ENCODE data around the gene ITPR2. TPM values are rescaled to one million over a fixed set of nuclear protein-coding genes. Genes with fewer than 3 reads are reported as not detected.

Gene ITPR2
- total and polyA plus RNA-seq, 2 of the 13 experiments (the other 11 are each of a cell fraction or from before 2014, with no cell fraction given), result 31.9 to 81.9 TPM

- in situ Hi-C loops (cut with HindIII; ENCODE audit: extremely low pct_ligation_motif_present, low pct_unique_long_range_greater_than_20kb), result no loop called here
- CTCF ChIA-PET (ENCODE audit: low intra/inter-chr PET ratio, low total read pairs), result no interaction called here
- ATAC-seq, result no peak
These were observed 359.7 kb downstream of the ITPR2 start for GRCh38 chr12:26473291-26473690.

GRCh38 chr12:26471560-26471959 lies 361.4 kb downstream of the ITPR2 start:
- no peak overlapping the region for H2AFZ ChIP-seq (ENCODE audit: low read length)
- POLR2A ChIA-PET, result no interaction called here
- peaks cover 18 to 61% of the 10 kb centered on the region in 2 experiments for H3K36me3 ChIP-seq (replicated peaks in 1 of 2; ENCODE audit: control insufficient read depth in 1 of 2, insufficient read depth in 2 of 2, low read length in 2 of 2)
- no peak overlapping the region for H3K4me2 ChIP-seq (ENCODE audit: low read depth, low read length)
- intact Hi-C loops (cut with micrococcal nuclease; ENCODE audit: unreplicated experiment) (no loop called here), in situ Hi-C loops (cut with HindIII; ENCODE audit: extremely low pct_ligation_motif_present, low pct_unique_long_range_greater_than_20kb) (no loop called here)
- no peak overlapping the region for H3K4me3 ChIP-seq (replicated peaks in 1 of 3; ENCODE audit: insufficient read depth in 1 of 3, low read depth in 2 of 3, low read length in 3 of 3)
- DNase-seq (ENCODE audit: low spot score) (no peak), ATAC-seq (no peak; the same call in 2 of the 3 replicates), FAIRE-seq (no peak)
- H3K9me3 ChIP-seq (ENCODE audit: low read length), result no peaks in the 10 kb centered on the region
- no TSS peak for BruUV-seq (replicated peaks)
- no peak overlapping the region for H3K27ac ChIP-seq (ENCODE audit: extremely low read length, insufficient read depth, low read length)
- H3K79me2 ChIP-seq (ENCODE audit: insufficient read depth, low read length), result no peaks in the 10 kb centered on the region
- no peaks in the 10 kb centered on the region for H3K4me1 ChIP-seq (ENCODE audit: insufficient read depth, low read length)
- TF ChIP-seq RBM22 (optimal IDR thresholded peaks at IDR 0.05; ENCODE audit: low read length) (peak; percentile 38), FIP1L1 (IDR thresholded peaks at IDR 0.05; ENCODE audit: borderline replicate concordance, insufficient read depth, low read depth, low read length) (no peak)
- H4K20me1 ChIP-seq (ENCODE audit: insufficient read depth, low read length), result no peaks in the 10 kb centered on the region
- H3K27me3 ChIP-seq (ENCODE audit: control insufficient read depth in 1 of 2, insufficient read depth in 2 of 2, low read length in 2 of 2), result no peaks in the 10 kb centered on the region
- H3K9ac ChIP-seq (ENCODE audit: insufficient read depth, low read depth, low read length), result no peak overlapping the region
- CTCF ChIA-PET (ENCODE audit: low intra/inter-chr PET ratio, low total read pairs), result no interaction called here

More at GRCh38 chr12:26473291-26473690, 359.7 kb downstream of the ITPR2 start:
- Histone ChIP-seq H3K9ac (ENCODE audit: insufficient read depth, low read depth, low read length) (no peak overlapping the region), H3K36me3 (replicated peaks in 1 of 2; ENCODE audit: control insufficient read depth in 1 of 2, insufficient read depth in 2 of 2, low read length in 2 of 2) (peaks cover 20 to 60% of the 10 kb centered on the region in 2 experiments), H3K27me3 (ENCODE audit: control insufficient read depth in 1 of 2, insufficient read depth in 2 of 2, low read length in 2 of 2) (no peaks in the 10 kb centered on the region), H3K4me3 (replicated peaks in 1 of 3; ENCODE audit: insufficient read depth in 1 of 3, low read depth in 2 of 3, low read length in 3 of 3) (no peak overlapping the region), H4K20me1 (ENCODE audit: insufficient read depth, low read length) (no peaks in the 10 kb centered on the region), H3K4me1 (ENCODE audit: insufficient read depth, low read length) (no peaks in the 10 kb centered on the region), H3K9me3 (ENCODE audit: low read length) (no peaks in the 10 kb centered on the region), H3K27ac (ENCODE audit: extremely low read length, insufficient read depth, low read length) (no peak overlapping the region), H3K4me2 (ENCODE audit: low read depth, low read length) (no peak overlapping the region), H2AFZ (ENCODE audit: low read length) (no peak overlapping the region), H3K79me2 (ENCODE audit: insufficient read depth, low read length) (no peaks in the 10 kb centered on the region)
- FAIRE-seq, result no peak
- no peak for DNase-seq (ENCODE audit: low spot score)
- POLR2A ChIA-PET, result no interaction called here
- TF ChIP-seq TSC22D2 (CRISPR knock-in tag; IDR thresholded peaks at IDR 0.05; ENCODE audit: borderline replicate concordance) (no peak), ZNF75D (CRISPR knock-in tag; IDR thresholded peaks at IDR 0.05; ENCODE audit: borderline replicate concordance) (no peak), SPEN (CRISPR knock-in tag; IDR thresholded peaks at IDR 0.05; ENCODE audit: low read depth) (no peak), BCL6 (CRISPR knock-in tag; IDR thresholded peaks at IDR 0.05) (no peak), PRPF4 (IDR thresholded peaks at IDR 0.05; ENCODE audit: low read depth, low read length, poor library complexity, severe bottlenecking) (no peak), GABPB1 (CRISPR knock-in tag; IDR thresholded peaks at IDR 0.05) (no peak), GMEB2 (CRISPR knock-in tag; IDR thresholded peaks at IDR 0.05; ENCODE audit: low read depth) (no peak), ZNF253 (CRISPR knock-in tag; IDR thresholded peaks at IDR 0.05; ENCODE audit: borderline replicate concordance) (no peak)
- 88% methylated on average over 1 of the region's 1 CpG for WGBS (ENCODE audit: low lambda C conversion rate)
- BruUV-seq (replicated peaks), result no TSS peak
- intact Hi-C loops (cut with micrococcal nuclease; ENCODE audit: unreplicated experiment), result no loop called here
